ENCODE data around the gene CALU.

The CALU gene

GRCh38 chr7:128724743-128725142 is 14.4 kb upstream of the CALU start:
- DNase-seq (ENCODE audit: low read depth in 2 of 2), result no peak

DNA sequence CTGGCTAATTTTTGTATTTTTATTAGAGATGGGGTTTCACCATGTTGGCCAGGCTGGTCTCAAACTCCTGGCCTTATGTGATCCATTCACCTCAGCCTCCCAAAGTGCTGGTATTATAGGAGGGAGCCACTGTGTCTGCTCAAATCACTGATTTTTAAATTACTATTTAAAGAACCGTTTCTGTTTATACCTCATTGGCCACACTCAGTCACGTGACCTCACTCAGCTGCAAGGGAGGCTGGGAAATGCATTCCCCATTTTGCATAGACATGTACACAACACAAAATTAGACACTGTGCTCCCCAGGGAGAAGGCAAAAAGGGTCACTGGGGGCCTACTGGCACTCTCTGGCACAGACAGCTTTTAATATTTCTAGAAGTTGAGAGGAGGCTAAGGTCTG is 13.6 kb upstream of the CALU start:
- DNase-seq (ENCODE audit: low read depth in 2 of 2), result no peak

- DNase-seq (ENCODE audit: low read depth in 2 of 2), result no peak
Observed at GRCh38 chr7:128726059-128726736, 13.0 kb upstream of the CALU start.

DNA sequence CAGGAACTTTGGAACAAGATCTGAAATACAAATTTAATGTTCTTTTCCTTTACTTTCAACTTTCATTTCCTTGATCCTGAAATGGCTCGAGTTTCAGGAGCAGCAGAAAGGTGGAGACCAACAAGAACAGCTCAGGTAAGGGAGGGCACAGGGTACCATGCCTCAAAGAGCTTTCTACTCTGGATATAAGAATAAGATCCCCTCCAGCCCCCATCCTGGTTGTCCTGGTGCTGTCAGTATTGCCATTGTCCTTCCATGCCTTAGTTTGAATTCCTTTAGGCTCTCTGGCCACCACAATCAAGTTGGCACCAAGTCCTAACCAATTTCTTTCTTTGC is 12.5 kb upstream of the CALU start:
- DNase-seq (ENCODE audit: low read depth in 2 of 2), result no peak

- no peak for DNase-seq (ENCODE audit: low read depth in 2 of 2)
Observed at GRCh38 chr7:128727239-128727638, 11.9 kb upstream of the CALU start.

DNA sequence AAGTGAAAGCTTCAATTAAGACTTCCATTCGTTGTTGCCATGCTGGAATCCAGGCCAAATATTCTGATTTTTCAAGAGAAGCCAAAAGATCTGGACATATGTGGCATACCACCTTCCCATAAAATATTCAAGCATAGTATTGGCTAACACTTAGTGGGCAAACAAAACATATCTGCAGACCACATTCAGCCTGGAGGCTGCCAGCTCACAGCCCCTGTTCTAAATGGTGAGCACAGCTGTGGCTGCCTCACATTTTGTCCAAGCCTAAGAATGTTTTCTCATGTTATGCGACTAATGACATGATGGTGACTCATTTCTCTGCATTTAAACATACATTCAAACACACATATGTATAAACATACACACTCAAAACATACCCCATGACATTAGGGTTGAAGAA is 10.6 kb upstream of the CALU start:
- no peak for DNase-seq (ENCODE audit: low read depth in 2 of 2)

DNA sequence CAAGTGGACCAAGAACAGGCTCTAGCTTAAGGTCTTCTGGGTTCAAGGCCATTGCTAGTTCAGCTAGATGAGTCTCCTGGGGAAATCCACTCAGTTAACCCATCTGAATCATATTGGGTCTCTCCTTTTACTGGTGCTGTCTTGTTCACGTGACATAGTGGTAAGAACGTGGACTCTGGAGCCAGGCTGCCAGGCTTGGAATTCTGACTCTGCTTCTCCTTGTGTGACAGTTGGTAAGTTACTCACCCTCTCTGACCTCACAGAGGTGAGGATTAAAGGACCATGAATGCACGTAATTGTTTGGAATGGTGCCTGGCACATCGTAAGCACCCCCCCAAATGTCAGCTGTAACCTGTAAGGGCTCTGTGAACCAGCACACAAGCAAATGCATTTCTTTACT is 9.7 kb upstream of the CALU start:
- DNase-seq (ENCODE audit: low read depth in 2 of 2), result no peak

- no peak for DNase-seq (ENCODE audit: low read depth in 2 of 2)
Observed at GRCh38 chr7:128731184-128731583, 8.0 kb upstream of the CALU start.

- no peak for DNase-seq (ENCODE audit: low read depth in 2 of 2)
Observed at GRCh38 chr7:128732521-128733277, 6.5 kb upstream of the CALU start.

DNA sequence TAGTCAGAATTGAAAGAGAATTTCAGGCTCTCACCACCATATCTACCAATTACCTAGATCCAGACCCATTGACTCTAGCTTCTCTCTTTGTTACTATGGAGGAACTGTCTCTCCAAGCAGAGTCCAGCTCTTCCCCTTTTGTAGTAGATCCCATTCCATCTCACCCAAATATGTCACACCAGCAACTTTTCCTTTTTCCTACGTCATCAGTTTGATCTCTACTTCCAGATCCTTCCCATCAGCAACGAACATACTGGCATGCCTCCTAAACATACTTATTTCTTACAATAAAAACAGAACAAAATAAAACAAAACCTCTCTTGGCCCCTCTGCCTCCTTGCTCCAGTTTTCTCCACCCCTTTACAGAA is 5.9 kb upstream of the CALU start:
- no peak for DNase-seq (ENCODE audit: low read depth in 2 of 2)

GRCh38 chr7:128734890-128735289 is 4.3 kb upstream of the CALU start:
- no peak for DNase-seq (ENCODE audit: low read depth in 2 of 2)

DNA sequence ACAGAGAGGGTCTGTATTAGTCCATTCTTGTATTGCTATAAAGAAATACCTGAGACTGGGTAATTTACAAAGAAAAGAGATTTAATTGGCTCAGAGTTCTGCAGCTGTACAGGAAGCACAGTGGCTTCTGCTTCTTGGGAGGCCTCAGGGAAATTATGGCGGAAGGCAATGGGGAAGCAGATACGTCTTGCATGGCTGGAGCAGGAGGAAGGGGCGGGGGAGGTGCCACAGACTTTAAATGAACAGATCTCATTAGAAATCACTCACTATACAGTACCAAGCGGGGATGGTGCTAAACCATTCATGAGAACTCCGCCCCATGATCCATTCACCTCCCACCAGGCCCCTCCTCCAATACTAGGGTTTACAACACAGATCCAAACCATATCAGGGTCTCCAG is 3.7 kb upstream of the CALU start:
- DNase-seq (ENCODE audit: low read depth in 2 of 2), result no peak

DNA sequence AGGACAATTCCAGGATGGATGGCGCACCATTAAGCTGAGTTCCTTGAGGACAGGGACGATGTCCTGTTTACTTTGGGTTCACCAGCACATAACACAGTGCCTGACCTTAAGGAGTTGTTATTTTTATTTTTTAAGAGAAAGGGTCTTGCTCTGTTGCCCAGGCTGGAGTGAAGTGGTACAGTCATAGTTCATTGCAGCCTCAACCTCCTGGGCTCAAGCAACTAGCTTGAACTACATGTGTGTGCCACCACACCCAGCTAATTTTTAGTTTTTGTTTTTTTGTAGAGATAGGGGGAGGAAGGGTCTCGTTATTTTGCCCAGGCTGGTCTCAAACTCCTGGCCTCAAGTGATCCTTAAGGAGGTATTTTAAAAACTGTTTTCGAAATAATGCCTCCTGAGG is 1.7 kb upstream of the CALU start:
- no peak for DNase-seq (ENCODE audit: low read depth in 2 of 2)

DNA sequence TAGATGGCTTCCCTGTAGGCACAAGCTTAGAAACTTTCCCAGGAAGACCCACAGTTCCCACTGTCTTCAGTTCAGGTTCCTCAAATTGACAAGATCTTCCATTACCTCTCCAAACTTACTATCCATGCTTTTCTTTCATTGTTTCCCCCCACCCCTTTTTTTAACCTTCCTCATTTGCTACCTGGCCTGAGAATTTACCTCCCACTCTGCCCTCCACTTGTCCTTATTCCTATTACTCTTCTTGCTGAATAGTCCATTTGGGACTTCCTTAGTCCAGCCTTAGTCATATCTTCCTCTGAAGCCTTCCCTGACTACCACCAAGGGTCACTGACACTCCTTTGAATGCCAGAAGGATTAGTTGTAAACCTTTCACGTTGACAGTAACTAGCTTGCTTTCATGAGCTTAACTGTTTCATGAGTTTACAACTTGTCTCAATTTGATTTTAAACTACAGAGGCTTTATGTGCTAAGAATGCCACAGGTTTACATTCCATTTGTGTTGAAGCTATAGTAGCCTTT is 1.2 kb upstream of the CALU start:
- no peak for DNase-seq (ENCODE audit: low read depth in 2 of 2)

DNA sequence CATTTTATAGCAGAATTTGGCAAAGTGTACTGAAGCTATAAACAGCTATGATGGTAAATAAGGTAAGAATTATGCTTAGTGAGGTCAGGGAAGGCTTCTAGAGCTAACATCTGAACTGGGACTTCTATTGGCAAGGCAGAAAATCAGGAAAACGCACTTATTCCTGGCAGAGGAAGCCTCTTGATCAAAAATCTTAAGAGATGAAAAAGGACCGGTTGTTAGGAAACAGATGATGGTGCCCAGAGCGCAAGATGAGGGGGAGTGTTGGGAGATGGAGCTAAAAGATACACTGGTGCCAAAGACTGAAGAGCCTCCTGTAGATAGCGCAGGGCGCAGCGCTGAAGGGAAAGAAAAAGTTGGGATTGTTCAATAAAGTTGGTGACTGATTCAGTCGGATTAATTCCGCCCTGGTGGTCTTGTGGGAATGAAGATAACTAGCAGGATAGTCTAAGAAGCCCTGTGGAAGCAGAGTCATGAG is 550 bp upstream of the CALU start:
- DNase-seq (ENCODE audit: low read depth in 2 of 2), result no peak

DNA sequence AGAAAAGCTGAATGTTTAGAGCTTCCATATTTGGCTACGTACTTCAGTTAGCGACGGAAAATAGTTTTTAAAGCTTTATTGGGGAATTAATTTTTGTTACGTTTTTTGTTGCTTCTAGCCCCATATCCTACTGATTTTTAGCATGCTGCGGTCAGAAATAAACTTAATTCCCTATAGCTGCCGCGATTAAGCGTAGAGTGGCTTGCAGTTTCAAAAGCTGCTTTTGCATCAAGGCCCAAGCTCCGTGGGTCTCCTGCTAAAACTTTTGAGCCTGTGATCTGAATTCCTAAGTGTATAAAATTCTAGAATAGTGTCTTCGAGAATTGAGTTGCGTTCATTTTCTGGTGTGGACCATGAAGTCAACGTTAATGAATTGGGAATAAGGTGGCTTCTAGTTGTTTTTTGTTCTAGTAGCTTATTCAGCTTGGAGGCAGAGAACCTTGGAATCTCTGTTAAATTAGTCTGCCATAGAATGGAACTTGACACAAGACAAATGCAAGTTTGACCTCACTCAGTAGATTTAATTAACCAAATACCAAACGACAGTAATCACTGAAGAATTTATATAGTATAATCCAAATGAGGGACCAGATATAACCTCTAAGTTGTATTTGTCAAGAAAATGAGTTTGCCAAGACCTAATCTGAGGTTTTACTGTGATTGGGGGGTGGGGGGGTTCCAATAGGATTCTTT is 977 bp downstream of the CALU start:
- DNase-seq (ENCODE audit: low read depth in 2 of 2), result no peak

DNA sequence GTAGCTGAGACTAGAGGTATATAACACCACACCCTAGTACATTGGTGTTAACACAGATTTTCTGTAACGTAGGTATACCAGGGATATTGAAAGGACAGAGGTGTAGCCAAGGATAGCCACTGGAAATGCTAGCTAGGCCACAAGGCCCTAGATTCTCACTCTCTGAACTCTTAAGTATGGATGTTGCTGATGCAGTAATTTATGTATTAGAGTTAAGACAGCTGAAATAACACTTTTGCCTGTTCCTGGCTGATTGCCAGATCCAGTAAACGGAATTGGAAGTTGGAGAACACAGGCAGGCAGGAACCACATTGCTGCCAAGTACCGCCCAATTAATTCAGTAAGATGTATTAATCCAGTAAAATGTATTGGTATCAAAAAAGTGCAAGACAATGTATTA is 1.8 kb downstream of the CALU start:
- DNase-seq (ENCODE audit: low read depth in 2 of 2), result no peak

- DNase-seq (ENCODE audit: low read depth in 2 of 2), result no peak
Observed at GRCh38 chr7:128741491-128741890, 2.3 kb downstream of the CALU start.

- no peak for DNase-seq (ENCODE audit: low read depth in 2 of 2)
Observed at GRCh38 chr7:128742206-128742605, 3.0 kb downstream of the CALU start.

DNA sequence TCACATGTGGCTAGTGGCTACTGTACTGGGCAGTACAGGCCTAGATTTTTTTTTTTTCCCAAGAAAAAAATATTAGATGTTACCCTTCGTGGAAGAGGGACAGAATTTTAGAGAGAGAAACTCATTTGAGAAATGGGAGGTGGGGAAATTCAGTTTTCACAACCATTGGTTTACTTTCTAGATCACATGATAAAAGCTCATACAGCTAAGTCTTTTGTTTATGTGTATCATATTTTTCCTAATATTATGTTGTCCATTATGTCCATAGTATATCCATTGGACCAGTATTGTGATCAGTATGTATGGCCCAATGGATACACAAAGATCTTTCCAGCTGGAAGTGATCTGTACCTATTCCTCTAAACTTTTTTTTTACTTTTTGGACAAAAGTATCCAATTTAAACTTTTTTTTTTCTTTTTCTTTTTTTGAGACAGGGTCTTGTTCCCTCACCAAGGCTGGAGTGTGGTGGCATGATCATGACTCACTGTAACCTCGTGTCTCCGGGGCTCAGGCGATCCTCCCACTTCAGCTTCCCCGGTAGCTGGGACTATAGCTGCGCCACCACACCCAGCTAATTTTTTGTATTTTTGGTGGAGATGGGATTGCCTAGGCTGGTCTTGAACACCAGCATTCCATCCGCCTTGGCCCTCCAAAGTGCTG is 4.1 kb downstream of the CALU start:
- DNase-seq (ENCODE audit: low read depth in 2 of 2), result no peak

DNA sequence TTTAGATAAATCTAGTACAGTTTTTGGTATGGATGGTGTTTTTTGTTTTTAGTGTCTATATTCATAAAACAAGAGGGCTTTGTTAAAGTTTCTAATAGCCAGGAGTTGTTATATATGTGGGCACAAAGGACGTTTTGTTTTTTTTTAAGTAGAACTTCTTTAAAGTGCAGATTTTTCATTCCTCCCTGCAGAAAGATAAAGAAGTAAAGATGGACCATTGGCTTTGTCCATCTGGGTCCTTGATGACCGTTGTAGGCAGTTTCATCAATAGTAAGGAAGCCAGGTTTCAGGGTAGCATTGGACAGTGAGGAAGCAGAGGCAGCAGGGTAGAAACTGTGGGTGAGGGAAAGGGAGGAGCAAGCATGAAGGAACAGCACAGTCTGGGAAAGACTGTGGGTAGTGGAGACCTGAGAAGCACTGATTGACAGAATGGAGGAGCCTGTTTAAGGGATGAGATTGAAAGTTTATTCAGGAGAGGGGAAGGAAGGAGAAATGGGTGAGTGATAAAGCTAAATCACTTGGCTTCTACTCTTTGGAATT is 5.3 kb downstream of the CALU start:
- DNase-seq (ENCODE audit: low read depth in 2 of 2), result no peak

GRCh38 chr7:128745706-128746105 is 6.5 kb downstream of the CALU start:
- DNase-seq (ENCODE audit: low read depth in 2 of 2), result no peak

Data from stimulated activated CD4-positive, alpha-beta T cell treated with anti-CD3 and anti-CD28 coated beads, Interleukin-4, amount 100 ng/mL, for 48 hours (primary cell).